SH-SY5Y (cell line): ENCODE results near the gene SLC6A14.

ENCODE experiments used
- GATA2 ChIP-seq: IDR thresholded peaks from 2 replicates; pipeline ENCODE4 v1.6.1; 2011; ENCODE audit warnings: mild to moderate bottlenecking, low read depth, low read length
- GATA3 ChIP-seq: IDR thresholded peaks from 2 replicates; pipeline ENCODE4 v1.6.1; 2011; ENCODE audit warnings: low read depth, mild to moderate bottlenecking, low read length, moderate library complexity

SLC6A14 gene

GRCh38 chrX:116436358-116436816 lies at the start of gene SLC6A14:
SLC6A14 (plus strand) TSS chrX:116436606; CDS start chrX:116436710, 104 bp downstream.
- no peak for TF ChIP-seq GATA3
- no peak for TF ChIP-seq GATA2

GRCh38 chrX:116395752-116396151 lies 40.7 kb upstream of the SLC6A14 start:
- TF ChIP-seq GATA3: no peak
- no peak for TF ChIP-seq GATA2

GRCh38 chrX:116399681-116400080 lies 36.7 kb upstream of the SLC6A14 start:
- TF ChIP-seq GATA3 (no peak), GATA2 (no peak)

GRCh38 chrX:116409219-116409618 lies 27.2 kb upstream of the SLC6A14 start:
- no peak for TF ChIP-seq GATA3
- TF ChIP-seq GATA2: no peak

- TF ChIP-seq GATA3 (no peak), GATA2 (no peak)
Measured at GRCh38 chrX:116413273-116413672, 23.1 kb upstream of the SLC6A14 start.

GRCh38 chrX:116417214-116417613 lies 19.2 kb upstream of the SLC6A14 start:
- TF ChIP-seq GATA3: no peak
- TF ChIP-seq GATA2: no peak

- TF ChIP-seq GATA2: no peak
- no peak for TF ChIP-seq GATA3
Measured at GRCh38 chrX:116417968-116418367, 18.4 kb upstream of the SLC6A14 start.

- no peak for TF ChIP-seq GATA3
- TF ChIP-seq GATA2: no peak
Measured at GRCh38 chrX:116427978-116428377, 8.4 kb upstream of the SLC6A14 start.

GRCh38 chrX:116435597-116435996 lies 809 bp upstream of the SLC6A14 start:
- TF ChIP-seq GATA3 (no peak), GATA2 (no peak)

- TF ChIP-seq GATA3: no peak
- TF ChIP-seq GATA2: no peak
Measured at GRCh38 chrX:116449156-116449555, 12.8 kb downstream of the SLC6A14 start.

GRCh38 chrX:116462822-116463221 lies 26.4 kb downstream of the SLC6A14 start, which contains the start of gene CT83:
CT83 (minus strand) TSS chrX:116462976; CDS start chrX:116462856, 120 bp downstream.
- TF ChIP-seq GATA2 (no peak), GATA3 (no peak)

- no peak for TF ChIP-seq GATA3
- no peak for TF ChIP-seq GATA2
Measured at GRCh38 chrX:116480059-116480458, 43.7 kb downstream of the SLC6A14 start.

- TF ChIP-seq GATA2 (no peak), GATA3 (no peak)
Measured at GRCh38 chrX:116490104-116490503, 53.7 kb downstream of the SLC6A14 start.

- TF ChIP-seq GATA2: no peak
- TF ChIP-seq GATA3: no peak
Measured at GRCh38 chrX:116493271-116493670, 56.9 kb downstream of the SLC6A14 start.

- TF ChIP-seq GATA3 (no peak), GATA2 (no peak)
Measured at GRCh38 chrX:116499780-116500179, 63.4 kb downstream of the SLC6A14 start.
